HG03558 (cell line): ENCODE results near the gene TSEN2.

ENCODE experiments used
- ATAC-seq: cut with Tn5 transposase; IDR thresholded peaks from one replicate; pipeline ENCODE4 v1.9.1; 2021; ENCODE audit warnings: moderate number of reproducible peaks; ENCODE audit not compliant: unreplicated experiment; ENCODE audit errors: extremely low read depth

The TSEN2 gene

DNA sequence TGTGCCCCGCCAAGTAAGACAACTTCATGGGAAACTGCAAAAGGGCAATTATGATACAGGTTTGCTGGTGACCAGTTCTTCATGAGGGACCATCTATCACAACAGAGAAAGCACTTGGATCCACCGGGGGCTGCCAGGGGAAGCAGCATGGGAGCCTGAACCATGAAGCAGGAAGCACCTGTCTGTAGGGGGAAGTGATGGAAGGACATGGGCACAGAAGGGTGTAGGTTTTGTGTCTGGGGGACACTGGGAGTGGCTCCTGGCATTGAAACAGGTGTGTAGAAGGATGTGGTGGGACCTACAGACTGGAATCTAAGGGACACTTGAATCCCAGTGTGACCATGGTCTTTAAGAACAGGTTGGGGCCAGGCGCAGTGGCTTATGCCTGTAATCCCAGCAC lies 95.2 kb downstream of the TSEN2 start:
- ATAC-seq: no peak

GRCh38 chr3:12579905-12580304 lies 95.6 kb downstream of the TSEN2 start:
- no peak for ATAC-seq

DNA sequence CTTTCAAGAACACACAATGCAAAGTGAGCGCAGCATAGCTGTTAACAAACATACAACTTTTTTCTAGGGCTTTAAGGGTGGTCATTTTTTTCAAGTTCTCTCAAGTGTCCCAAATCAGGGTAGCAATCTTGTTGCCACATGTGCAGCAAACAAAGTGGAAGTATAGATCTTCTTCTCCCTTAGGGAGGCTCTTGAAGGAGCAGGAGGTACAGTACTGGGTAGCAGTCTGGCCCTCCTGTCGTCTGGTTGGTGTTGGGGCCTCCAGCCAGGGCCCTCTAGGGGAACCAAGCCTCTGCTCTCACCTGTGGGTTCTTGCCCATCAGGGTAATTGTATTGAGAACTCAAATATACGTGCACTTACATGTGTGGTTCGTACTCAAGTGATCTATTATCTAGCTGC lies 98.5 kb downstream of the TSEN2 start:
- no peak for ATAC-seq
